ENCODE measurements around the gene COMMD10.
"Not testable (repeated sequence)": the region's sequence is repeated elsewhere in the genome, so short reads cannot be mapped to it uniquely, and the experiment has no call there.

The COMMD10 gene

DNA sequence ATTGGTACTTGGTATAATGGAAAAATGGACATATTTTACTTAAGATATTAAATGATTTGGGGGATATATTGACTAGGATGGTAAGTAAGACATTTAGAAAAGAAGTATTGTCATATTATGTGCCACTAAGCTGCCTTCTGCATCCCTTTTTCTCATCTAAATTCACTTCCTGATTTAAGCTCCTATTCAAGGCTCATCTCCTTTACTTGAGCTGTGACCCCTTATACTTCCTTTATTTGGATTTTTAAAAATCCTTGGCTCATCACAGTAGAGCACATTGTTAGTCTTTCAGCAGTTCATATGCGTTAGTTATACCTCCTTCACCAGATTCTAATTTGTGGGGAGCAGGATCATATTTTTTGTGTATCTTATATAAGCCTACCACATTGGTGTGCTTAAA, 6.6 kb downstream of the COMMD10 start:
- in situ Hi-C loops (cut with MboI; ENCODE audit: low sequenced_read_pairs): no loop called here

DNA sequence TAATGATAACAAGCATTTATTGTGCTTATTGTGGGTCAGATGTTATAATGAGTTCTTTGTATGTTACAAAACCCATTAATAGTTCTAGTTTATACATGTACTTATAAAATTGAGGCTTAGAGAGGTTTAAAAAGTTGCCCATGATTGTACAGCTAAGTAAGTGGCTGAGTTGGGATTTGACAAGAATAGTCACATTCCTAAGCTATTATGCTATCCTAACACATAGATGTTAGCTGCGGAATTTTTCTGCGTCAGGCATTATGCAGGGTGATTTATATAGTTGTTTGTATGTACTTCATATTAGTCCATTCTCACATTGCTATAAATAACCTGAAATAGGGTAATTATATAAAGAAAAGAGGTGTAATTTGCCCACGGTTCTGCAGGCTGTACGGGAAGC, 12.5 kb downstream of the COMMD10 start:
- in situ Hi-C loops (cut with MboI; ENCODE audit: low sequenced_read_pairs): no loop called here

DNA sequence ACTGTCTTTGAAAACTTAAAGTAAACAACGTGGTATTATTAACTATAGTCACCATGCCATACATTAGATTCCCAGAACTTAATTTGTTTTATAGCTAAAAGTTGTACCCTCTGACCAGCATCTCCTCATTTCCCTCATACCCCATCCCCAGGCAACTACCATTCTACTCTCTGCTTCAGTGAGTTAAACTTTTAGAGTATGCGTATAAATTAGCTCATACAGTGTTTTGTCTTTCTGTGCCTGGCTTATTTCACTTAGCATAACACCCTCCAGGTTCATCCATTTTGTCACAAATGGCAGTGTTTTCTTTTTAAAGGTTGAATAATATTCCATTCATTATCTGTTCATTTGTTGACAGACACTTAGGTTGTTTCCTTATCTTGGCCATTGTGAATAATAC, 14.2 kb downstream of the COMMD10 start:
- in situ Hi-C loops (cut with MboI; ENCODE audit: low sequenced_read_pairs): no loop called here

DNA sequence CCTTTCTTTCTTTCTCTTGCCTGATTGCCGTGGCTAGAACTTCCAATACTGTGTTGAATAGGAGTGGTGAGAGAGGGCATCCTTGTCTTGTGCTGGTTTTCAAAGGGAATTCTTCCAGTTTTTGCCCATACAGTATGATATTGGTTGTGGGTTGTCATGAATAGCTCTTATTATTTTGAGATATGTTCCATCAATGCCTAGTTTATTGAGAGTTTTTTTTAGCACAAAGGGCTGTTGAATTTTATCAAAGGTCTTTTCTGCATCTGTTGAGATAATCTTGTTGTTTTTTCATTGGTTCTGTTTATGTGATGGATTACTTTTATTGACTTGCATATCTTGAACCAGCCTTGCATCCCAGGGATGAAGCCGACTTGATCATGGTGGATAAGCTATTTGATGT, 20.1 kb downstream of the COMMD10 start:
- in situ Hi-C loops (cut with MboI; ENCODE audit: low sequenced_read_pairs): not testable (repeated sequence)

DNA sequence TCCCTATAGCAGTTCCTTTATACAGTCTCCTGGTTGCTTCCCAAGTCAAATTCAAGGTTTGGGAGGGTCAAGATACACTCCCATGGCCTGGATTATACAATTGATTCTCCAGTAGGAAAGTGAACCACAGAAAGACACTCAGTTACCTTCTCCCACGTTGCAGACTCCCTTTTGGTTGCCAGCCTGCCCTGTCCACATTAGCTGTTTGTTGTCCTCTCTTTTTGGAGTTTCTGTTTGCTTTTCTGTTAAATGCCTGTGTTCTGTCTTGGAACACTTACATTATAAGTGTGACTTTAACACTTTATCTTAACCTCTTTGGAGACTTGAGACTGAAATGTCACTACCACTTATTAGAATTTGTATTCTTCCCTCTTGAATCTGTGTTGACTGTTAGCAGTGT, 30.3 kb downstream of the COMMD10 start:
- in situ Hi-C loops (cut with MboI; ENCODE audit: low sequenced_read_pairs): no loop called here

DNA sequence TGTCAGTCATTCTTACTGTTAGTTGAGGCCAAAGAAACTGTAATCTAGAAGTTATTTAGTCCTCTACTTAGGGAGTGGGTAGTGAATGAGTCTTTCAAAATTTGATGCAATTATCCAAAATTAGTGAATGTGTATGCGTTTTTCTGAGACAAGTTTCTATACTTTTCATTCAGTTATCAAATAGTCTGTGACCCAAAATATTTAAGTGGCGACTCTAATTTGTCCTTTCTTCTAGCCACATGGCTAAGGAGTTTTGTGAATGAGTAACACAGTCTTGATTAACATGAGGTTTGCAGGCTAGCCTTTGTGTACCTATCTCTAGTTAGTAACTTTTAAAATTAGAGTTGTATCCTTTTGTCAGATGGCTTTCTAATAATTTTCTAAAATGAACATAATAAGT, 45.6 kb downstream of the COMMD10 start:
- in situ Hi-C loops (cut with MboI; ENCODE audit: low sequenced_read_pairs): no loop called here

DNA sequence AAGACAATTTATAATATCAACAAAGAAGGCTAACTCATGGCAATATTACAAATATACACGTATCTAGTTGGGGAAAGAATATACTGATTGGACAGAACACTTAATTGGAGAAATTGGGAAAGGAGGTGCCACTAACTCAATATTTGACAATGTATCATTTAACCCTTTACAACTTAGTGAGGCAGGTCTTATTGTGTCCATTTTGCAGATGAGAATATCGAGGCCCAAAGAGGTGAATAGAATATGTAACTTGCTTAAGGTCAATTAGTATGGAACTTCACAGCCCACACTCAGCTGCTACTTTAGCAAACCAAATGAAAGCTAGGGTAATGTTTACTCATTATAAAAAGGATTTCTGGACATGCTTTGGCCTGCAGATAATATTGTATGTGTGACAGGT, 46.2 kb downstream of the COMMD10 start:
- in situ Hi-C loops (cut with MboI; ENCODE audit: low sequenced_read_pairs): no loop called here

DNA sequence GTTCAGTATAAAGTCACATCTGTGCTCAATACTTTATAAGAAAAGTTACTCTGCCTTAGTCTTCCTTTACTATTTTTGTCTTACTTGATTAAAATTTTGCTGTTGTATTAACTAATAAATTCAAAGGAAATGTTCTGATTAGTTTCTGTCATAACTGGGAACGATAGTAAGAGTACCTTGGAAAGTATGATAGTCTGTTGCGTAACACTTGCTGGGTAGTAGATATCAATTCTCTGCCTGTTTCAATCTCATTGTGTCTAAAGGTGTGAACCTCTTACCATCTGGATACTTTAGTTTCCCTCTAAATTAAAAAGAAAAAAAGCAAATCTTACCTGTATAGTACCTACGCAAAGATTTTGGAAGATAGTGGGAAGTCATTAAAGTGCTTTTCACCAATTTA, 48.5 kb downstream of the COMMD10 start:
- in situ Hi-C loops (cut with MboI; ENCODE audit: low sequenced_read_pairs): no loop called here

DNA sequence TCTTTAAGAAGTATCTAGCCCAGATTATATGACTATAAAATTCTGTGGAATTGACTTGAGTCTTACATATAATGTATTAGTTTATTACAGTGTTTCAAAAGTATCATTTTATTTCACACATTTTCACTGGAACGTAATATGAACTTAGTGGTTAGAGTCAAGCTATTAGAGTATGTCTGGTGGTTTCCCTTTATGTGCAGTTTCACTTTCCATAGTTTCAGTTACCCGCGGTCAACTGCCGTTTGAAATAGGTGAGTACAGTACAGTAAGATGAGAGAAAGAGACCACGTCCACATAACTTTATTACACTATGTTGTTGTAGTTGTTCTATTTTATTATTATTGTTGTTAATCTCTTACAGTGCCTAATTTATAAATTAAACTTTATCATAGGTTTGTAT, 50.5 kb downstream of the COMMD10 start:
- in situ Hi-C loops (cut with MboI; ENCODE audit: low sequenced_read_pairs): no loop called here

DNA sequence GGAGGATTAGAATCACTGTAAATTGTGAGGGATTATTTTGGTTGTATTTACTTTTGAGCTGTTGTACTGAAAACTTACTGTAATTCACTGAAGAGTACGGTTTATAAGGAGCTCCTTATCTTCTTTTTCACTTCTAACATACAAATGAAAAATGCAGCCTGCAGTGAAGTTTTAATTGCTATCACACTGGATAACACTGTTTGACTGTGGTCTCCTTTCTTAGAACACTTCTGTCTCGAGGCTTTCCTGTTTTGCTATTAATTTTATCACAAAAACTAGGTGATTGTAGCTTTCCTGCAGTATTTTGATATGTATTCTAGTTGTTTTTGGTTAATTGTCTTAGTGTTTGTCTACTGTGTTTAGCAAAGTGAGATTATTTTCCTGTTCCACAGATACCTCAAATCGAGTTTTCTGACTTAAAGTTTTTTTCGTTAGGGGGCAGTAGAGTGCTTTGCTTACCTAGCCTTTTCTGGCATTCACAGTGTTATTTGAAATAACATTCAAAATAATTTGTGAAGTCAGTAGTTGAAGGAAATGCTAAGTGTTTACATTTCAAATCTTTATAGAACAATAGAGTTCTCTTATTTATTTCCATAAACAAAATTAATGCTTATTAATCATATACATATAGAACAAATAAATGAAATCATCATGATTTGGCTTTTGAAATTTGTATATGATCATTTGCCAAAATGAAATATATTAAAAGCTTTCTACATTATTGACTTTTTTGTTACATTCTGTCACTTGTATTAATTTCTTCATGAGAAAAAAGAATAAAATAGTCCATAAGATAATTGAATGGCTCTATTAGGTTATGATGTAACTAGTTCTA, 52.9 kb downstream of the COMMD10 start:
- in situ Hi-C loops (cut with MboI; ENCODE audit: low sequenced_read_pairs): no loop called here

DNA sequence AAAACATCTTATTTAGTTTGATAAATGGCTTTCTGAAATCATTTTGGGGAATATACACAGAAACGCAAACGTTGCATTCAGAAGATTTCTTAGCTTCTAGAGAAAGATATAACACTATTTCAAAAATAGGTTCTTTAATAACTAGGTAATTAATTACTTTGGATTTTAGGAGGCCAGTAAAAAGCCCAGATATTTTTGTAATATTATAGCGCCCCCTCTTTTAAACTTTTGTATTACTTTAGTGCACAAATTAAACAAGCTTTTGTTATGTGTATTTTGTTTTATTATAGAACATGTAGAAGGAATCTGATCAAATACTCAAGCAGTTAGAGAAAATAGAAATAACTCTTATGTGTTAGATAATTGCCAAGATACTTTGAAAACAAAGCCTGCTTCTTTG, 57.7 kb downstream of the COMMD10 start:
- in situ Hi-C loops (cut with MboI; ENCODE audit: low sequenced_read_pairs): no loop called here

DNA sequence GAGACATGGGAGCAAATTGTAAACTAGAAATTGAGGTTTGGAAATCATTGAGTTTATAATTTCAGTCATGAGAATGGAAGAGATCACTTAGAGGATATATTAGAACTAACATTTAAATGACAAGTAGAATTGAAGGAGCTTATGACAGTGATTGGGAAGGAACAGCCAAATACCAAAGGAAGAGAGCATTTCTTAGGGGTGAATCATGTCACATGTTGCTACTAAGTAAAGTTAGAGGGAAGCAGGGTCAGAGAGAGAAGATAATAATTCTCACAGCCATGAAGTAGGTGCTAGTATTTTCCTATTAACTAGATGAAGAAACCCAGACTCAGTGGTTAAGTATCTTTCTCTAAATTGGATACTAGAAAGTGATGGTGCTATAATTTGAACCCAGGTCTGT, 59.3 kb downstream of the COMMD10 start:
- in situ Hi-C loops (cut with MboI; ENCODE audit: low sequenced_read_pairs): no loop called here

DNA sequence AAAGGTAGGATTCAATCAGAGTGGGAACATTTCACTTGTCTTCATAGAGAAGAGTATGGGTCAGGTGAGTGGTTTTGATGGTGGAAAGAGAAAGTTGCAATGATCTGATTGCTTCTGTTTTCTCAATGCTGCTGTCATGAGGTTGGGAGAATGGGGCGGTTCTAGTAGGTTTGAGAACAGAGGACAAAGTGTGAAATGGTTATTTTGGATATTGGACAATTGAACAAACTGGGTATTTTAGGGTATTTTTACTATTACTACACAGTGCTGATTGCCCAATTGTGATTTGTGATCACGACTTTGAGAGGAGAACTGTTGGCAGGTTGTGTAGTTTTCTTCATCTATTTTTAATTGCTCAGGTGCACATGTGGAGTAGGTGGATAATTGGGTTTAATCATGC, 60.2 kb downstream of the COMMD10 start:
- in situ Hi-C loops (cut with MboI; ENCODE audit: low sequenced_read_pairs): no loop called here

DNA sequence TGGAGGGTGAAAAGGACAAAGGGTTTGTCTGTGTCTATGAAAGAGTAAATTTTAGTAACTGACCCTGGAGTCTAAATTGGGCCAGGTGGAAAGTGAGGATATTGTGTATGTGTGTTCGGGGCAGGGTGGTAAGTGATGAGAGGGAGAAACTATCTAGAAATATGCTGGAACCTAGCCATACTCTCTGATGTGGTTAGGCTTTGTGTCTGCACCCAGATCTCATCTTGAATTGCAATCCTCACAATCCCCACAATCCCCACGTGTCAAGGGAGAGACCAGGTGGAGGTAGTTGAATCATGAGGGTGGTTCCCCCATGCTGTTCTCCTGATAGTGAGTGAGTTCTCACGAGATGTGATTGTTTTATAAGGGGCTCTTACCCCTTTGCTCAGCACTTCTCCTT, 60.6 kb downstream of the COMMD10 start:
- in situ Hi-C loops (cut with MboI; ENCODE audit: low sequenced_read_pairs): no loop called here

DNA sequence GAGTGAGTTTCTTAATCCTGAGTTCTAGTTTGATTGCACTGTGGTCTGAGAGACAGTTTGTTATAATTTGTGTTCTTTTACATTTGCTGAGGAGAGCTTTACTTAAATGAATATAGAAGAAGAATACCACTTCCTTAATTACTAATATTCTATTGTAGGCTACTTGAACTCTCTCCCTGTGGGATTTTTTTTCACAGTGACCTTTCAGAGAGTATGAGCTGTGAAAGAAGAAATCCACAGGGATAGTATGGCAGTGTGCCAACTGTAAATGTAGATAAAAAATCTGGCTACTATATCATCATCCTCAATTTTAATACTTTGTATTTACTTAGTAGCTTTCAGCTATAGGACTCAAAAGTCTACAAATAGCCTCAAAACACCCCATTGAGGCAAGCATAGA, 67.3 kb downstream of the COMMD10 start:
- in situ Hi-C loops (cut with MboI; ENCODE audit: low sequenced_read_pairs): no loop called here

DNA sequence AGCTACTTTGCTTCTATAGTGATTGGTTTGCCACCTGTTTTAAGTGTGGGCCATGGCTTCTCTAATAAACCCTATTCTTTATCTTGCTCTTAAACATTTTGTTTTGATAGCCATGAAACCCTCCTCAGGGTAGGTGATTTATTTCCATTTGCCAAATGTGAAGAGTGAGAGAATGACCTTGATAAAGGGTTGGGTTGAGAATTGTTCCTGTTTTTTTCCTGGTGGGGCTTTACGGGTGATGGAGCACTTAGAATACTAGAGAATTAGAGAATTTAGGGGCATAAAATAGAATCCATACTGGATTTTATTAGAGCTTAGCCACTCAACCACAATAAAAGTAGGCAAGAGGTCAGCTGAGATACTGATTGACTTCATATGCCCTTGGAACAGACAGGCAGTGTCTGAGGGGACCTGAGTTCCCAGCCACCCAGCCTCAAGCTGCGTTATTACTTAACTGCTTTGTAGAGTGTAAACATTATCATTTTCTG, 68.9 kb downstream of the COMMD10 start:
- in situ Hi-C loops (cut with MboI; ENCODE audit: low sequenced_read_pairs): no loop called here

DNA sequence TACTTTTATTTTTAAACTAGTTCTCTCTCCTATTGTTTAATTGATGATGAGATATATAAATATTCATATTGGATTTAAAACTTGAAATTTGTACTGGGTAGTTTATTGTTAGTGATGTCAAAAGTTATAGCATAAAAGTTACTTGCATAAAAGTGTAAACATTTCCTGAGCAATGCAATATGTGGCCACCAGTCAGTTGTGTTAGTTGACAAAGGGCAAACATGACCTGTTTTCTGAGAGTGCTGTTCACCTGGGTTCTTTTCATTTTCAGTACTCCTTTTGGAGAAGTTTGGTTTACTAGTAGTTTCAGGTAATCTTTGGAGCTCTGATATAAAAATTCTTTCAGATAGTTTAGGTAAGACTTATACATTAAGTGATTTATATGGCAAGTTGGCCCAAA, 69.4 kb downstream of the COMMD10 start:
- in situ Hi-C loops (cut with MboI; ENCODE audit: low sequenced_read_pairs): no loop called here

DNA sequence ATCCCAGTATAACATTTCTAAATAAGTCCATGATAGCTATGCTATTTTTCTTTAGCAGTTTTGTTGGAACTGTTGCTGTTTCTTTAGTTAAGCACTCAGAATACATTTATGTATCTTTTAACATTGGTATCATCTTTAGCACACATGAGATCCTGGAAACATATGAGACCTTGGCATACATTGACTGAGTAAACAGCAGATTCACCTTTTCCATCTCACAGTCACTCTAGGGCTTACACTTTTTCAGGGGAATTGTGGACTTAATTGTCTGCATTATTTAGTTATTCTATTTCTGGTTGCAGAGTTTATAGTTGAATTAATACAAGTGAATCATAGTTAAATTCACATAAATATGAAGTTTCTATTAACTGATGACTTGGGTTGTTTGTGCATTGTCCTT, 70.1 kb downstream of the COMMD10 start:
- in situ Hi-C loops (cut with MboI; ENCODE audit: low sequenced_read_pairs): no loop called here

DNA sequence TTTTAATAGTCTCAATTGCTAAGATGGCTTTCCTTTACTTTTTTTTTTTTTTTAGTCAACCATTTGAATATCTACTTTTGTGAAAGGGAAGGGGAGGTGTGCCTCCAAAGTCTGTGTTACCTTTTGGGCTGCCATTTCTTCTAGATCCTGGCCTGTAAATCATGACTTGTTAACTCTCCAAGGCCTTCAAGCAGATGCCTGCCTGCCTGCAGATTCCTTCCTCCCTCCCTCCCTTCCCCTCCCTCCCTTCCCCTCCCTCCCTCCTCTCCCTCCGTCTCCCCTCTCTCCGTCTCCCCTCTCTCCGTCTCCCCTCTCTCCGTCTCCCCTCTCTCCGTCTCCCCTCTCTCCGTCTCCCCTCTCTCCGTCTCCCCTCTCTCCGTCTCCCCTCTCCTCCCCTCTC, 73.1 kb downstream of the COMMD10 start:
- in situ Hi-C loops (cut with MboI; ENCODE audit: low sequenced_read_pairs): no loop called here

DNA sequence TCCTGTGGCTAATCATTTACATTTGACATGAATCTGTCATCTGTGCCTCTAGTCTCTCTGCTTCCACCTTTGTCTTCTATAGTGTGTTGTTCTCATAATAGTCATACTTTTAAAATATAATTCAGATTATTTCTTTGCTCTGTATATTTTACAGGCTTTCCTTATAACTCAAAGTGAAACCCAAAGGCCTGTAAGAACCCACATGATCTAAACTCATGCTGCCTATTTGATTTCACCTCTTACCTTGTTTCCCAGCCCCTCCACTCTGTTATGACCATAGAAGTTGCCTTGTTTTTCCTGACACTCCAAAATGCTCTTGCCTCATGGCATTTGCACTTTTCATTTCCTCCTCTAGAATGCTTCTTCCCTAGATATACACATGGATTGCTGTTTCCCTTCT, 74.2 kb downstream of the COMMD10 start:
- in situ Hi-C loops (cut with MboI; ENCODE audit: low sequenced_read_pairs): no loop called here

DNA sequence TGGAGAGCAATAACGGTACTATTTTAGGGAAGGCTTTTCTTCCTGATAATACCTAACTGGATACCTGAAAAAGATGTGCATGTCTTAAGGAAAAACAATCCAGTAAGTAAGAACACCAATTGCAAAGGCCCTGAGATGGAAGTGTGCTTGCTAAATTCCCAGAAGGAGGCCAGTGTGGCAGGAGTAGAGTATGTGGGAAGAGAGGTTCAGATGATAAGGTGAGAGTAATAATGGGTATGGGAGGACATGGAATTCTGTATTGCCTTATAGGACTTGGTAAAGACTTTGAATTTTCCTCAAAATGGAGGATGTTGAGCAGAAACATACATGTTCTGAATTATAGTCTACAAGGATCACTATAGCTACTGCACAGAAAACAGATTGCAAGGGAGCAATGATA, 89.3 kb downstream of the COMMD10 start:
- in situ Hi-C loops (cut with MboI; ENCODE audit: low sequenced_read_pairs): no loop called here

DNA sequence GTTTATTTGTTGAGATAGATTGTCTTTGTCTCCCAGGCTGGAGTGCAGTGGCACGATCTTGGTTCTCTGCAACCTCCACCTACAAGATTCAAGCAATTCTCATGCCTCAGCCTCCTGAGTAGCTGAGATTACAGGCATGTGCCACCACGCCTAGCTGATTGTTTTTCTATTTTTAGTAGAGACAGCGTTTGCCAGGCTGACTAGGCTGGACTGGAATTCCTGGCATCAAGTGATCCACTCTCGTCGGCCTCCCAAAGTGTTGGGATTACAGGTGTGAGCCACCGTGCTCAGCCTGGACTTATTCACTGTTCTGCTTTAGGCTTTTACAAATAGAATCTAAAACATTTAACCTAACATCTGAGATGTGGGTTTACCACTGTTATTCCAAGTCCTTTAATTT, 91.3 kb downstream of the COMMD10 start:
- in situ Hi-C loops (cut with MboI; ENCODE audit: low sequenced_read_pairs): no loop called here

DNA sequence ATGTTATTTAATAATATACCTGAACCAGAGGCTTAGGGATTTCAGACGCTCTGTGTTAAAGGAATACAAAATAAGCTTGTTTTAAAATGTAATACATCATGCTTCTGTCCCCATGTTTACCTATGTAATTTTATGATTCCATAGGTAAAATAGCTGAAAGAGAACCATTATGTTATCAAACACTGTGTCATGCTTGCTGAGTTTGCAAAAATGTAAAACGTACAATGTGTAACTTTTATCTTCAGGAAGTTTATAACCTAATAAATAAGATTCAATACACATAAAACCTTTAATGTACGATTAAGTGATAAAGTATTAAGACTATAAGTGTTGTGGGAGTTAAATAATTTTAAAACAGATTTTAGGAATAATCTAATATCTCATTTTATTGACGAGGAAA, 94.1 kb downstream of the COMMD10 start:
- in situ Hi-C loops (cut with MboI; ENCODE audit: low sequenced_read_pairs): no loop called here
